GM12878 (cell line): ENCODE results near the gene MISP3. TPM values are rescaled to one million over a fixed set of nuclear protein-coding genes. Genes with fewer than 3 reads are reported as not detected.

ENCODE experiments used
- BACH1 ChIP-seq: fragments of 450-650 bp; IDR thresholded peaks from 2 replicates; pipeline ENCODE4 v1.6.1; 2017; ENCODE audit warnings: mild to moderate bottlenecking, borderline replicate concordance
- BHLHE40 ChIP-seq, 2 experiments: fragments of 450-650 bp in 1 of 2; IDR thresholded peaks; 2 replicates each; pipeline ENCODE4 v1.6.1; 2011 to 2017; ENCODE audit warnings: low read depth in 2 of 2, borderline replicate concordance in 1 of 2, improper control_type of control experiment in 1 of 2, low read length in 1 of 2, mild to moderate bottlenecking in 1 of 2
- CHD4 ChIP-seq: fragments of 200-600 bp; sonication (generic); IDR thresholded peaks from 2 replicates; pipeline ENCODE4 v1.6.1; 2016; ENCODE audit warnings: mild to moderate bottlenecking
- GATAD2B ChIP-seq: fragments of 450-650 bp; conservative IDR thresholded peaks from 2 replicates; pipeline ENCODE4 v1.6.1; 2017; ENCODE audit warnings: low read depth, mild to moderate bottlenecking, moderate library complexity
- NR2F1 ChIP-seq: fragments of 450-650 bp; conservative IDR thresholded peaks from 2 replicates; pipeline ENCODE4 v1.6.1; 2017; ENCODE audit warnings: mild to moderate bottlenecking
- RAD21 ChIP-seq: IDR thresholded peaks from 2 replicates; pipeline ENCODE4 v1.6.1; 2011; ENCODE audit warnings: mild to moderate bottlenecking, low read depth, low read length, moderate library complexity; ENCODE audit not compliant: insufficient read depth
- RB1 ChIP-seq: fragments of 450-650 bp; formaldehyde crosslinking; IDR thresholded peaks from 2 replicates; pipeline ENCODE4 v1.6.1; 2017; ENCODE audit warnings: mild to moderate bottlenecking, borderline replicate concordance
- RUNX3 ChIP-seq: IDR thresholded peaks from 2 replicates; pipeline ENCODE4 v1.6.1; 2012; ENCODE audit warnings: low read length, inconsistent platforms
- YY1 ChIP-seq: IDR thresholded peaks from 2 replicates; pipeline ENCODE4 v1.6.1; 2011; ENCODE audit warnings: low read depth, mild to moderate bottlenecking, low read length
- ZNF592 ChIP-seq: fragments of 450-650 bp; IDR thresholded peaks from 2 replicates; pipeline ENCODE4 v1.6.1; 2017; ENCODE audit warnings: mild to moderate bottlenecking, moderate library complexity
- ZSCAN29 ChIP-seq: fragments of 450-650 bp; IDR thresholded peaks from 2 replicates; pipeline ENCODE4 v1.6.1; 2017; ENCODE audit warnings: mild to moderate bottlenecking, moderate library complexity
- polyA plus RNA-seq, 11 experiments: library from polyadenylated mRNA; depleted of rRNA in 4 of 11; unstranded in 6 of 11; stranded (reverse) in 5 of 11; fragments of >200 nt; fragmentation: Nextera tagmentation in 4 of 11; fragmentation: Illumina TruSeq in 1 of 11; extraction: Ambion mirVana in 4 of 11; extraction: Trizol in 1 of 11; gene quantifications; 1 replicate in 1 of 11; 2 replicates in 10 of 11; pipeline versions ENCODE4 v1.2.1 to v1.2.3, GENCODE V29; 2011 to 2016; ENCODE audit warnings: inconsistent platforms in 2 of 11, missing spikeins in 2 of 11, low read depth in 1 of 11
- total RNA-seq, 4 experiments: library from RNA; depleted of rRNA in 3 of 4; stranded (reverse); fragments of >200 nt in 3 of 4; fragmentation: Illumina TruSeq in 1 of 4; extraction: Trizol in 1 of 4; gene quantifications; 2 replicates each; pipeline versions ENCODE4 v1.2.1 to v1.2.3, GENCODE V29; 2013 to 2021
- TF ChIP-seq, protein P1 (sequence below): fragments of 450-650 bp; formaldehyde crosslinking; IDR thresholded peaks from 2 replicates; pipeline ENCODE4 v1.4.0; 2020; ENCODE audit warnings: mild to moderate bottlenecking, moderate library complexity

Gene MISP3
- total and polyA plus RNA-seq, 10 of the 15 experiments (the other 5 are each of a cell fraction or from before 2014, with no cell fraction given) = 0.07 to 1.4 (median 0.64) TPM

DNA sequence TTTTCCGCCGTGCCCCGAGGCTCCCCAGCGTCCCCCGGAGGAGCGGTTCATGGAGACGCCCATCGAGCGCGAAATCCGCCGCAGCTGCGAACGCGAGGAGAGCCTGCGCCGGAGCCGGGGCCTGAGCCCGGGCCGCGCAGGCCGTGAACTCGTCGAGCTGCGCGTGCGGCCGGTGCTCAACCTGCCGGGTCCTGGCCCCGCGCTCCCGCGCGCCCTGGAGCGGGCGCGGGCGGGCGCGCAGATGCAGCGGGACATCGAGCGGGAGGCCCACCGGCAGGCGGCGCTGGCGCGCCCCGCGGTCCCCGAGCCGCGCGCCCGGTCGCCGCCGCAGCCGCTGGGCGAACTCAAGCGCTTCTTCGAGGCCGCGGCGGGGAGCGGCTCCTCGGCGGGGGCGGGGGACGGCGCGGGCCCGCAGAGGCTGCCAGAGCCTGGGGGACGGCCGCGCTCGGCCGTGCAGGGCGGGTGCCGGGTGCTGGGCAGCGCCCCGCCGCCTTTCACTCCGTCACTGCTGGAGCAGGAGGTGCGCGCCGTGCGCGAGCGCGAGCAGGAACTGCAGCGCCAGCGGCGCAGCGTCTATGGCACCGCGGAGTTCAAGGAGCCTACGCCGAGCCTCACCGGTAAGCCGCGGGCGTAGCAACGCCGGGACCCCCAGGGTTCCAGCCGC, 807 bp downstream of the MISP3 start (continued):
- TF ChIP-seq ZNF592 (0 out of 2 replicates have a peak, but pooled peaks have one; percentile 21), YY1 (peak; percentile 53; the same call in 1 of the 2 replicates), BACH1 (peak; percentile 60; the same call in 1 of the 2 replicates), GATAD2B (peak; percentile 67), BHLHE40 (IDR thresholded peaks at IDR 0.05; ENCODE audit: borderline replicate concordance in 1 of 2, low read depth in 2 of 2, low read length in 1 of 2) (peak in 1 of 2 experiments; percentile 76; a peak in 2 of 4 replicates), CHD4 (no peak), RB1 (peak; percentile 90; the same call in 1 of the 2 replicates), RUNX3 (no peak), ZSCAN29 (peak; percentile 65; the same call in 1 of the 2 replicates), RAD21 (0 out of 2 replicates have a peak, but pooled peaks have one; percentile 13), NR2F1 (peak; percentile 67; the same call in 1 of the 2 replicates)
- TF ChIP-seq, protein P1, sequence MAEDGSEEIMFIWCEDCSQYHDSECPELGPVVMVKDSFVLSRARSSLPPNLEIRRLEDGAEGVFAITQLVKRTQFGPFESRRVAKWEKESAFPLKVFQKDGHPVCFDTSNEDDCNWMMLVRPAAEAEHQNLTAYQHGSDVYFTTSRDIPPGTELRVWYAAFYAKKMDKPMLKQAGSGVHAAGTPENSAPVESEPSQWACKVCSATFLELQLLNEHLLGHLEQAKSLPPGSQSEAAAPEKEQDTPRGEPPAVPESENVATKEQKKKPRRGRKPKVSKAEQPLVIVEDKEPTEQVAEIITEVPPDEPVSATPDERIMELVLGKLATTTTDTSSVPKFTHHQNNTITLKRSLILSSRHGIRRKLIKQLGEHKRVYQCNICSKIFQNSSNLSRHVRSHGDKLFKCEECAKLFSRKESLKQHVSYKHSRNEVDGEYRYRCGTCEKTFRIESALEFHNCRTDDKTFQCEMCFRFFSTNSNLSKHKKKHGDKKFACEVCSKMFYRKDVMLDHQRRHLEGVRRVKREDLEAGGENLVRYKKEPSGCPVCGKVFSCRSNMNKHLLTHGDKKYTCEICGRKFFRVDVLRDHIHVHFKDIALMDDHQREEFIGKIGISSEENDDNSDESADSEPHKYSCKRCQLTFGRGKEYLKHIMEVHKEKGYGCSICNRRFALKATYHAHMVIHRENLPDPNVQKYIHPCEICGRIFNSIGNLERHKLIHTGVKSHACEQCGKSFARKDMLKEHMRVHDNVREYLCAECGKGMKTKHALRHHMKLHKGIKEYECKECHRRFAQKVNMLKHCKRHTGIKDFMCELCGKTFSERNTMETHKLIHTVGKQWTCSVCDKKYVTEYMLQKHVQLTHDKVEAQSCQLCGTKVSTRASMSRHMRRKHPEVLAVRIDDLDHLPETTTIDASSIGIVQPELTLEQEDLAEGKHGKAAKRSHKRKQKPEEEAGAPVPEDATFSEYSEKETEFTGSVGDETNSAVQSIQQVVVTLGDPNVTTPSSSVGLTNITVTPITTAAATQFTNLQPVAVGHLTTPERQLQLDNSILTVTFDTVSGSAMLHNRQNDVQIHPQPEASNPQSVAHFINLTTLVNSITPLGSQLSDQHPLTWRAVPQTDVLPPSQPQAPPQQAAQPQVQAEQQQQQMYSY (CRISPR knock-in tag) = no peak
- TF ChIP-seq, all 136 proteins: peak for 23
